H54 (cell line): ENCODE data around the gene FBN1.
A peak's percentile ranks its signal among the peaks of the same experiment; 100 is the strongest.

Experiments used
- DNase-seq: peaks from one replicate; pipeline ENCODE4 v3.0.0; 2011; ENCODE audit warnings: low spot score, mixed read lengths; ENCODE audit not compliant: insufficient read length
- FAIRE-seq: peaks from 3 replicates; lab custom pipeline; 2011; peaks lifted over from hg19 to GRCh38; lab: Jason Lieb, UNC
- POLR2A ChIP-seq: IDR thresholded peaks from 2 replicates; pipeline ENCODE4 v1.6.1; 2011; ENCODE audit warnings: low read depth, mild to moderate bottlenecking, low read length

FBN1 gene

DNA sequence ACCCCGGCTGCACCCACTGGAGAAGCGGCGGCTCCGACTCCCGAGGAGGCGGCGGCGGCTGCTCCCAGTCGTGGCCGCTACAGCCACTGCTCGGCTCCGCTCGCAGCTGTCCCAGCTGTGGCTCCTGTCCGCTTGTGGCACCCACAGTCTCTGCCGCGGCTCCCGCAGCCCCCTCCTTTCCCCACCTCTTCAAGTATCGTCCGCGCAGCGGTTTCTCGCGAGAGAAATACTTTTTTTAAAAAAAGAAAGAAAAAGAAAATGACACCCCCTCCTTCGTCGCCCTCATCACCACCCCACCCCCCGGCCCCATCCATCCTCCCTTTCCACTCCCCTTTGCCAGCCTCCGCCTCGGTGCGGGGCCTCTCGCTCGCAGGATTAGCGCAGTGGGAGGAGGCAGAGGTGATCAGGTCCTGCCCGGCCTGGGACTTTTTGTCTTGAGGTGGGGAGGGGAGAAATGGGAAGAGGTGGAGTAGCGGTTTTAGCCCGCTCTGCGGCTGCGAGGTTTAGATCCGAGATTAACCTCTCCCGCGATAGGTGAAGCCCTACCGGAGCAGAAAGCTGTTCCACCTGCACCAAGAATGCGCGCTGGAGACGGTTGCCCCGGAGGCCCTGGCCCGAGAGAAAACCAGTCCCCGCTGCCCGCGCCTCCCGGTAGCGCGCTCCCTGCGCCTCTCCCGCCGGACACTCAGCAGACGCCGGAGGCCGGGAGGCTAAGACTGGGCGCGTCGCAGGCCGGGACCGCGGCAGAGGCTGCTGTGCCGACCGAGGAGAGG is at the start of gene FBN1:
Gene FBN1, minus strand, starts transcription at position 152 of the 773 bp plus-strand sequence. CDS start 940 bp downstream, outside the sequence.
- peak; percentile 97 for TF ChIP-seq POLR2A
- DNase-seq (peak; percentile 64), FAIRE-seq (no peak)

DNA sequence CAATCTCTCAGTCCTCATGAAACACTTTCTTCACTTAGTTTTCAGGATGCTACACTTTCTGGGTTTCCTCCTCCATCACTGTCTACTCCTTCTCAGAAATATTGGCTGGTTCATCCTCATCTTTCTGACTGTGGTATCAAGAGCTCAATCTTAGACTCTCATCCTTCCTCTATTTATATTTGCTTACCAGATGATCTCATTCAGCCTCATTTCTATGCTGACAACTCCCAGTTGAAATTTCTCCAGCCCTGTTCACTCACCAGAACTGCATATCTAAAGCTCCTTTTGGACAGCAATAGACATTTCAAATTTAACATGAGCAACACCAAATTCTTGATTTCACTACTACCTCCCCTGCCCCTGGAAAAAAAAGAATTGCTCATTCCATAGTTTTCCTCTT is 48.0 kb upstream of the FBN1 start:
- no peak for FAIRE-seq
- no peak for DNase-seq
- TF ChIP-seq POLR2A: no peak

DNA sequence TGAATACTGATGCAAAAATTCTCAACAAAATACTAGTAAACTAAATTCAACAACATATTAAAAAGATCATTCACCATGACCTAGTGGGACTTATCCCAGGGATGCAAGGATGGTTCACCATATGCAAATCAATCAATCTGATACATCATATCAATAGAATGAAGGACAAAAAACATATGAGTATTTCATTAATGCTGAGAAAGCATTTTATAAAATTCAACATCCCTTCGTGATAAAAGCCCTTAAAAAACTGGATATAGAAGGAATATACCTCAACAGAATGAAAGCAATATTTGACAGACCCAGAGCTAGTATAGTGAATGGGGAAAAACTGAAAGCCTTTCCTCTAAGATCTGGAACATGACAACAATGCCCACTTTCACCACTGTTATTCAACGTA is 43.0 kb upstream of the FBN1 start:
- DNase-seq (no peak), FAIRE-seq (no peak)
- TF ChIP-seq POLR2A: no peak

DNA sequence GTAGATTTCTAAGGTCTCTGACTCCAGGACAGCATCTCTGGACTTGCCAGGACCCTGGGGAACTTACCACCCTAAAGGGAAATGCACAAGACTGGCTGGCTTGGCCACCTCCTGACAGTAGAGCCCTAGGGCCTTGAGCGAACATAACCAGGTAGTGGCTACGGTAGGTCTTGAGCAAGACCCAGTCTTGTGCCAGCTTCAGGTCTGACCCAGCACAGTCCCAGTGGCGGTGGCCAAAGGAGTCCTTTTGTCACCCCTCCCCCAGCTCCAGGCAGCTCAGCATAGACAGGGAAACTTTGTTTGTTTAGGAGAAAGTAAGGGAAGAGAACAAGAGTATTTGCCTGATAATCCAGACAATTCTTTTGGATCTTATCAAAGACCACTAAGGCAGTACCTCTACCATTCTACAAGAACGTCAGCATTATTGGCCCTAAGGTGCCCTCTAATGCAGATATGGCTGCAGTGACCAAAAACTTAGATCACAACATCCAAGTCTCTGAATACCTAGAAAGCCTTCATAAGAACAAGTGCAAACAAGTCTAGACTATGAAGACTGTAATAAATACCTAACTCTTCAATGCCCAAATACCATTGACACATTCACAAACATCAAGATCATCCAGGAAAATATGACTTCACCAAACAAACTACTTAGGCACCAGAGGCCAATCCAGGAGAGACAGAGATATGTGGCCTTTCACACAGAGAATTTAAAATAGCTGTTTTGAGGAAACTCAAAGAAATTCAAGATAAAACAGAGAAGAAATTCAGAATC is 38.7 kb upstream of the FBN1 start:
- no peak for FAIRE-seq
- TF ChIP-seq POLR2A: no peak
- no peak for DNase-seq

DNA sequence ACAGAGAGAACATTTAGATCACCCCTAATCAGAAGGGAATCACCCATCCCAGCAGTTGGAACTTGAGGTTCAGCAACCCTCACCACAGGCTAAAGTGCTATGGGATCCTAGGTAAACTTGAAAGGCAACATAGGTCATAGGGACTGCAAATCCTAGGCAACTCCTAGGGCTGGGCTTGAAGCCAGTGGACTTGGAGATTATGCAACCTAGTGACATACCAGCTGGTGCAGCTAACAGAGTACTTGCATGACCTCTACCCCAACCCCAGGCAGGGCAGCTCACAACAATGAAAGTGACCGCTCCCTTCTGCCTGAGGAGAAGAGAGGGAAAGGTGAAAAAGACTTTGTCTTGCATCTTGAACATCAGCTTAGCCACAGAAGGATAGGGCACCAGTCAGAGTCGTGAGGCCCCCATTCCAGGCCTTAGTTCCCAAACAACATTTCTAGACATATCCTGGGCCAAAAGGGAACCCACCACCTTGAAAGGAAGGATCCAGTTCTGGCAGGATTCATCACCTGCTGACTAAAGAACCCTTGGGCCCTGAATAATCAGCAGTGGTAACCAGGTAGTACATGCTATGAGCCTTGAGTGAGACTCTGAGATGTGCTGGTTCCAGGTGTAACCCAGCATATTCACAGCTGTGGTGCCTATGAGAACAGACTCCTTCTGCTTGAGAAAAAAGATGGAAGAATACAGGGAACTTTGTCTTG is 37.6 kb upstream of the FBN1 start:
- no peak for TF ChIP-seq POLR2A
- DNase-seq (no peak), FAIRE-seq (no peak)

DNA sequence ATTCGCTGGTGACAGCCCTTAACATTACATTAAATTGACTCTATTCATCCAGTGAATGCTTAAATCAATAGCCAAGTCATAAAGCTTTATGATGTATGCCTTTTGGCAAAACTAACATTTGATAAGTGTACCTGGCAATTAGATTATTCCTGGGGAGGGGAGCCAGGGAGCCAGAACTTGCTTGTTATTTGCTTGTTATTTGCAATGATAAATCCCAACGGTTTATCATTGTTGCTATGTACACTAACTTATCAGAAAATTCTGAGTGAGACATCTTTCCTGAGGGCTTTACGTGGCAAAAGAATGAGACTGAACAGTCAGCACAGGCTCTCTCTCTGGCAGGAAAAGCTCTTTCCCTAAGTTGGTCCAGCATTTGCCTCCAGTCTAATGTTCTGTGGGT is 35.8 kb upstream of the FBN1 start:
- TF ChIP-seq POLR2A: no peak
- FAIRE-seq (no peak), DNase-seq (no peak)

DNA sequence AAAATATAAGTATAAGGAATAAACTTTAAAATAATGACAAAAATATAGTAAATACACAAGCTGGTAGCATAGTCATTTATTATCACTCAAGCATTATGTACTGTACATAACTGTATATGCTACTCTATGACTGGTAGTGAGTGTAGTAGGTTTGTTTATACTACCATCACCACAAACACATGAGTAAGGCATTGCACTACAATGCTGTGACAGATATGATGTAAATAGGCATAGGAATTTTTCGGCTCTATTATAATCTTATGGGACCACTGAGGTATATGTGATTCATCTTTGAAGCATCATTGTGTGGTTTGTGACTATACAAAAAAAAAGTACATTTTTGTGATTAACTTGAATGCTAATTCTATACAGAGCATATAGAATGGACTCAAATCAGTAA is 35.3 kb upstream of the FBN1 start:
- FAIRE-seq (no peak), DNase-seq (no peak)
- TF ChIP-seq POLR2A: no peak

DNA sequence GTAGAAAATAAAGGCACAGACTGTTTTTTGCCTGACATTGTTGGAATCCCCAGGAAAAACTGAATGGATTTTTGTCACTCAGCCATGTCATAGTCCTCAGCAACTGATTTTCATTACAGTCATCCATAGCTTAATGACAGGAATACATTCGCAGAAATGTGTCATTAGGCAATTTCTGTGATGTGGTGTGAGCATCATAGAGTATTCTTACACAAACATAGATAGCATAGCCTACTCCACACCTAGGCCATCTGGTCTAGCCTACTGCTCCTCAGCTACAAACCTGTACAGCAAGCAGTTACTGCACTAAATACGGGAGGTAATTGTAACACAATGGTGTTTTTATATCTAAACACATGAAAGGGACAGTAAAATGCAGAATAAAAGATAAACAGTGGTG is 34.4 kb upstream of the FBN1 start:
- no peak for FAIRE-seq
- no peak for DNase-seq
- TF ChIP-seq POLR2A: no peak

DNA sequence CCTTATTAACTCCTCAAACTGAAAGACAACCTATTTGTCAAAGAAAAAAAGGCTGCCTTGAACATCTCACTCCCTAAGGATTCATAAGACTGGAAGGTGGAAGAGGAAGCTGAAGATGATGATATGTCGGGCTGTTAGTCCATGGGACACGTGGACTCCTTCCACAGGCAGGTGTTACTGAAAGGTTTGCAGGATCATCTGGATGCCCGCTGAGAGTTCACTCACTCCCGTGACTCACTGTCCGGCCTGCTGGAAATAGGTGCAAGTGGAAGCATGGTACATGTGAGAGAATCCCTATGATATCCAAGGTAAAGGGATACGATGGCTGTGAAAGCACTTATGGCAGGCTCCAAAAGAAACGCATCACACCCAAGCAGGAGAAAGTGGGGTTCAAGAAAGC is 33.3 kb upstream of the FBN1 start:
- DNase-seq (no peak), FAIRE-seq (no peak)
- TF ChIP-seq POLR2A: no peak

DNA sequence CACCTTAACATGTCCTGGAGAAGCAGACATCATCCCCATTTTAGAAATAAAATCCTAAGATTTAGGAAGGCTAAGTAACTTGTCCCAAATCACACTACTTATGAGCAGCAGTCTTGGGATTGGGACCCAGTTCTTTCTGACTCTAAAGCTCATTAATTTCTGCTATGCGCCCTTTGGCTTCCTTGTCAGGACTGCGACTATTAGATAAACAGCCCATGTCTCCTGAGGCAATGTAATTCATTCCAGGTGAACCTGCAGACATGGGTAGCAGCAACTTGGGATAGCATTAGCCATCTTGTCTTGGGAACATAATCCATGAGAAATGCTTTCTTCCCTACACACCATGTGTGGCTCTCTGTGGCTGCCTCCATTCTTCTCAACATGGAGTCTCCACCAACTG is 32.3 kb upstream of the FBN1 start:
- no peak for FAIRE-seq
- DNase-seq: no peak
- TF ChIP-seq POLR2A: no peak

DNA sequence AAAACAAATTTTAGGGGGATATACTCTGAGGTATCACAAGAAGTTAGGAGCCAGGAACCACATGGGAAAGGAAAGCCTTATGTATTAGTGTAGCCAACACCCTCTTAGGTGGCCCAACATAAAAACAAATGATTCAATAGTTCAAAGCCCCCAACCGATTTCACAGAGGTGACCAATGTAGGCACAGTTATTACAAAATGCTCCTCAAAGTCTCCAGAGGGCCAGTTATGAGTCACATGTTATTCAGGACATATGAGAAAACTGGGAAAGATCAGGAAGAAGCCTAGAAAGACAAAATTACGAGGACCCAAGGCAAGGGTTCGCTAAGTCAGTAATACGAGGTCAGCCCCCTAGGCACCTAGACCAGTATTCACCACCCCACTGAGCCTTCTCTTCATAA is 29.9 kb upstream of the FBN1 start:
- FAIRE-seq (no peak), DNase-seq (no peak)
- no peak for TF ChIP-seq POLR2A

DNA sequence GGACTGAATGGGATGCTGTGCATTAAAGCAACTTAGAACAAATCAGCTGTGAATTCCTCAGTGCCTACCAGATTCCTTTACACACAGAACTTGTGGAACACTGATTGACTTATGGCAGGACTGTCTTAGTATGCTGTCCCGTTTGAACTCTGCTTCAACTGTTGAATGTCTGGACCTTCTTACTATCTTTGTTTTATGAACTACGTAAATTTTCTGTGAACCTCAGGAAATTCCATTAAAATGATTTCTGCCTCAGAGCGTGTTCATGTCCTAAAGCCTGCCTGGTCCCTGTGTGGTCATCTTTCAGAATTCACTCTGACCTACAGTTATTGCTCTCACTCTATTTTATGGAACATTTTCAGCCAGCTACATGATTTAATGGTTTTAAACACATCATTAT is 29.4 kb upstream of the FBN1 start:
- FAIRE-seq (no peak), DNase-seq (no peak)
- no peak for TF ChIP-seq POLR2A

DNA sequence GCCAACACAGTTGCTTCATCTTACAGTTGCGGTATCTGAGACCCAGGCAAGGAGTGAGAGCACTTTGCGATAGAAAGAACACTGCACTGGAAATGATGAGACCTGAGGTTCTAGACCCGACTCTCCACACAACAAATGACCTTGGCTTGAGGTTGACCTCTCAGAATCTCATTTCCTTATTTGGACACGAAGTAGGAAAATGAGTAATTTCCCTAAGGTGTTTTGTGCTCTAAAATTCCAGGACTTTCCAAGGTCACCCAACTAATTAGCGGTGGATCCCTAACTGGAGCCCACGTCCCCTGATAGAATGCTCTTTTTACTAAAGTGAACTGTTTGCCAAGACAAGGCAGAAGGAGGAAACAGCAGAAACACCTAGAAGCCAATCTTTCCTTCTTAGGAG is 26.7 kb upstream of the FBN1 start:
- DNase-seq (no peak), FAIRE-seq (no peak)
- TF ChIP-seq POLR2A: no peak

DNA sequence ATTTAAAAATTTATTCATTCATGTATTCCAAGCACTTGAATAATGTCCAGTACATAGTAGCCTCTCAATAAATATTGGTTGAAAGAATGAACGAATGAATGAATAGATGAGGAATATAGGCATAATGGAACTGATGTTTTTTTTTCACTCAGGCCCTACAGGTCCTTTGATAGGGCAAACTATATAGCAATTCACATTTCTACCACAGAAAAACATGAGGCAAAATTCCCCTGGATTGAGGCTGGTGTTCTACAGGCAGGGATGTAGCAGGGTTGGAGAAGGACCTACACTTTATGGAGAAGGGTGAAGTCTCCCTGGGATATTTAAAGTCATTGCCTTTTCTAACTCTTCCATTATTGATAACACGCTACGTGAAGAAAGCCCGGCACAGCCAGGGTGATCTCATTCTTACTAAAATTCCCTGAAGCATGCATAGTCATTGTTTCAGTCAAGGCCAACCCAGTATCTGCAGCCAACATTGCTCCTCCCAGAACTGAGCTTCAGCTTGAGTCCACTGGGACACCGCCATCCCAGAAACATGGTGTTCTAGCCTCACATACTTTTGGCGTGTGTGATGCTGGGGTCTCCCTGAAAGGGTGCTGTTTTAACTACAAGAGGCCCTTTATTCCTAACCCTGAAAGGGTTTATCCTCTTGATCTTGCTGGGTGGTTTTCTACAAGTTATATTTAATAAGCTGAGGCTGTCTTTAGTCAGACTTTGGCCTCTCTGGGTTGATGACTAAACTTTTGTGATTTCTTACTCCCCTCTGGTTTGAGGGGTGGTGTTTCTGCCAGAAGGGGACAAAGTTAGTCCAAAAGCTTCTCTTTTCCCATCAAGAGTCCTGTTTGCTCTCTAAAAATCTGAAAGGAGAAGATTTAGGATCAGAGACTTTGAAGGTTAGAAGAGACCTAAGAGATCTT is 25.9 kb upstream of the FBN1 start:
- TF ChIP-seq POLR2A: no peak
- no peak for FAIRE-seq
- no peak for DNase-seq
